NCI-H82 (cell line): ENCODE measurements around the gene DTX3L.

Experiments
- DNase-seq: peaks from one replicate; lab custom pipeline; 2025; lab: John Stamatoyannopoulos, UW

The DTX3L gene

GRCh38 chr3:122564155-122564912 is at the start of gene DTX3L, which contains the start of gene PARP9:
Gene DTX3L (plus strand): TSS chr3:122564338. CDS start chr3:122564427, 89 bp downstream.
Gene PARP9 (minus strand): TSS chr3:122564300. CDS start chr3:122559620, 4,680 bp downstream.
- DNase-seq, result no peak

GRCh38 chr3:122515020-122515468 is 49.1 kb upstream of the DTX3L start:
- no peak for DNase-seq

- DNase-seq, result no peak
Measured at GRCh38 chr3:122515870-122516269, 48.3 kb upstream of the DTX3L start.

GRCh38 chr3:122516846-122517360 is 47.2 kb upstream of the DTX3L start:
- no peak for DNase-seq

GRCh38 chr3:122519693-122520092 is 44.4 kb upstream of the DTX3L start:
- no peak for DNase-seq

- DNase-seq, result no peak
Measured at GRCh38 chr3:122520861-122521260, 43.3 kb upstream of the DTX3L start.

GRCh38 chr3:122523317-122523716 is 40.8 kb upstream of the DTX3L start:
- DNase-seq, result no peak

GRCh38 chr3:122530164-122530563 is 34.0 kb upstream of the DTX3L start:
- DNase-seq, result no peak

- DNase-seq, result no peak
Measured at GRCh38 chr3:122533480-122533879, 30.7 kb upstream of the DTX3L start.

GRCh38 chr3:122533931-122534334 is 30.2 kb upstream of the DTX3L start:
- no peak for DNase-seq

GRCh38 chr3:122535964-122536631 is 28.0 kb upstream of the DTX3L start:
- DNase-seq, result no peak

- no peak for DNase-seq
Measured at GRCh38 chr3:122536632-122537001, 27.5 kb upstream of the DTX3L start.

- no peak for DNase-seq
Measured at GRCh38 chr3:122538956-122539490, 25.1 kb upstream of the DTX3L start.

- no peak for DNase-seq
Measured at GRCh38 chr3:122546151-122546550, 18.0 kb upstream of the DTX3L start.

GRCh38 chr3:122548076-122548475 is 16.1 kb upstream of the DTX3L start:
- DNase-seq, result no peak

GRCh38 chr3:122548619-122549018 is 15.5 kb upstream of the DTX3L start:
- DNase-seq, result no peak

- DNase-seq, result no peak
Measured at GRCh38 chr3:122553171-122553570, 11.0 kb upstream of the DTX3L start.

- no peak for DNase-seq
Measured at GRCh38 chr3:122555275-122556071, 8.7 kb upstream of the DTX3L start.

- DNase-seq, result no peak
Measured at GRCh38 chr3:122557356-122557755, 6.8 kb upstream of the DTX3L start.

GRCh38 chr3:122558605-122559004 is 5.5 kb upstream of the DTX3L start:
- DNase-seq, result no peak

GRCh38 chr3:122559906-122560305 is 4.2 kb upstream of the DTX3L start:
- no peak for DNase-seq

- DNase-seq, result peak; percentile 77
Measured at GRCh38 chr3:122560680-122561079, 3.5 kb upstream of the DTX3L start.
